ENCODE results near the gene LEPROT.
A peak's percentile ranks its signal among the peaks of the same experiment; 100 is the strongest.
"Not testable (repeated sequence)": the region's sequence is repeated elsewhere in the genome, so short reads cannot be mapped to it uniquely, and the experiment has no call there.

Gene LEPROT

DNA sequence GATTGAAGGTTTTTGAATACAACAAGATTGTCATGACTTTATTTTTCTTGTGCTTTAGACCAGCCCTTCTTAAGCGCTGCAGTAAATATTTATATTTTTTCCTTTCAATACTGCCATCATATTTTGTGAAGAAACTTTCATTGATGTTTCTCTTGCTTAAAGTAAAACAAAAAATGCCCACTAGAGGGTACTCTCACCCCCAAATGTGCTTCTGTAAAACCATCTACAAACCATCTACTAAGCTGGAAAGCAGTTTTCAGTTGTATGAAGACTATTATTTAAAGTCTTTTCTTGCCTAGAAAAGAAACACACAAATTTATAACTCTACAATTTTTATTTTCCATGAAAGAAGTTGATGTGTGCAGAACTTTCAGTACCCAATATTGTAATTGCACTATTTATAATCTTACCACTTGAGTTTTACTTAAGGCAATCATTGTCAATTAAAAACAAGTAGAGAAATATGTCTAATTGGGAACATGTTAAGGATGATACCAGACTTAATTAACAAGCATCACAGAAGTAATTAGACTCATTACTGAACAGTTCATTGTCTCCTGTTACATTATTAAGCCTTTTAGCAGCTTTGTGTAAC lies 10.7 kb downstream of the LEPROT start:
- in situ Hi-C loops (cut with MboI; ENCODE audit: low pct_unique_long_range_greater_than_20kb, low sequenced_read_pairs) = no loop called here
- DNase-seq = peak; percentile 57

- DNase-seq = no peak
- in situ Hi-C loops (cut with MboI; ENCODE audit: low pct_unique_long_range_greater_than_20kb, low sequenced_read_pairs) = no loop called here
These were observed 12.4 kb downstream of the LEPROT start for GRCh38 chr1:65432918-65433317.

- in situ Hi-C loops (cut with MboI; ENCODE audit: low pct_unique_long_range_greater_than_20kb, low sequenced_read_pairs) = no loop called here
These were observed 13.8 kb downstream of the LEPROT start for GRCh38 chr1:65434255-65434654.

GRCh38 chr1:65434760-65435159 lies 14.3 kb downstream of the LEPROT start:
- in situ Hi-C loops (cut with MboI; ENCODE audit: low pct_unique_long_range_greater_than_20kb, low sequenced_read_pairs) = no loop called here

More at GRCh38 chr1:65434255-65434654, 13.8 kb downstream of the LEPROT start:
- DNase-seq = no peak

DNA sequence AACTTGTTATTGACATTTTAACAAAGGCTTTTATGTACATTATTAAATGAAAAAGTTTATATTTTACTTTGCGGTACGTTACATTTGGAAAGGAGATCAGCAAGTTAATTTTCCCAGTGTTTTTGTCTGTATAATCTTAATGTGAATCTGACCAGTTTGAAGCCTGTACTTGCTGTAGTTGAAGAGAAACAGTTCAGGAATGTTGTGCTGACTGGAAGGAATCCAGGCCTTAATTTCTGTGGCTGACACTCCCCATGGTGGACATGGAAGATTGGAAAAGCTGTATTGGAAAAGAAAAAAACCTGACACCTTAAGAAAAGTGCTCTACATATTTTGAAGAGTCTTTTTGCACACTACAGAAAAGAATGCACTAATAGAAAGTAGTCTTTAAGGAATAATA lies 15.5 kb downstream of the LEPROT start:
- no peak for DNase-seq
- in situ Hi-C loops (cut with MboI; ENCODE audit: low pct_unique_long_range_greater_than_20kb, low sequenced_read_pairs) = no loop called here

More at GRCh38 chr1:65434760-65435159, 14.3 kb downstream of the LEPROT start:
- DNase-seq = no peak

DNA sequence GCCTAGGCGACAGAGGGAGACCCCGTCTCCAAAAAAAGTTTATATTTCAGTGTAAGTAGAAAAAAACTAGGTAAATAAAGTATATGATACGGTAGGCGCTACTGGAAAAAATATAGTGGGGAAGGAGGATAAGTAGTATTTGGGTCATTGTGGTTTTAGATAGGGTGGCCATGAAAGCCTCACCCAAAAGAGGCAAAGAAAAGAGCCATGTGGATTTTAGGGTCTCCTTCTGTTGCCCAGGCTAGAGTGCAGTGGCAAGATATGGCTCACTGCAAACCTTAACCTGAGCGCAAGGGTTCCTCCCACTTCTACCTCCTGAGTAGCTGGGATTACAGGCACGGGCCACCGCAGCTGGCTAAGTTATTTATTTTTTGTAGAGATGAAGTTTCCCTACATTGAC lies 17.1 kb downstream of the LEPROT start:
- in situ Hi-C loops (cut with MboI; ENCODE audit: low pct_unique_long_range_greater_than_20kb, low sequenced_read_pairs) = no loop called here

GRCh38 chr1:65440322-65440900 lies 19.9 kb downstream of the LEPROT start:
- in situ Hi-C loops (cut with MboI; ENCODE audit: low pct_unique_long_range_greater_than_20kb, low sequenced_read_pairs) = no loop called here
- peak; percentile 43 for DNase-seq

More for the DNA sequence above, 17.1 kb downstream of the LEPROT start:
- no peak for DNase-seq

DNA sequence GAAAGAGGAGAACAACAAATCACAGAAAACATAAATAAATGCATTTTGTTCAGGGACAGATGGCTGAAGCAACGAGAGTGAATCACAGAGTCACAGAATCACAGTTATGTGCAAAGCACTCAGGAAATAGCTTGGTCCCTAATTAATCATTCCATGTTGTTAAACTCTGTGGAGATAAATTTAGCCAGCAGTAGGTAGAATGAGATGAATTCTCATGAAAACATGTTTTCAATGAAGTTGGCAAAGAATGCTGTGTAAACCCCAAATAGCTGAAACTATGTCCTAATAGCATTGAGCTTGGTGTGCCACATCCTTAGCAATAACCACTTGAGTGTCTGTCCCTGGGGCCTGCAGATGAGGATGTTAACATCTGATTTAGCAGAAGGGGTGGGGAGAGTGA lies 20.4 kb downstream of the LEPROT start:
- DNase-seq = no peak
- in situ Hi-C loops (cut with MboI; ENCODE audit: low pct_unique_long_range_greater_than_20kb, low sequenced_read_pairs) = no loop called here

- in situ Hi-C loops (cut with MboI; ENCODE audit: low pct_unique_long_range_greater_than_20kb, low sequenced_read_pairs) = no loop called here
These were observed 21.0 kb downstream of the LEPROT start for GRCh38 chr1:65441464-65441863.

DNA sequence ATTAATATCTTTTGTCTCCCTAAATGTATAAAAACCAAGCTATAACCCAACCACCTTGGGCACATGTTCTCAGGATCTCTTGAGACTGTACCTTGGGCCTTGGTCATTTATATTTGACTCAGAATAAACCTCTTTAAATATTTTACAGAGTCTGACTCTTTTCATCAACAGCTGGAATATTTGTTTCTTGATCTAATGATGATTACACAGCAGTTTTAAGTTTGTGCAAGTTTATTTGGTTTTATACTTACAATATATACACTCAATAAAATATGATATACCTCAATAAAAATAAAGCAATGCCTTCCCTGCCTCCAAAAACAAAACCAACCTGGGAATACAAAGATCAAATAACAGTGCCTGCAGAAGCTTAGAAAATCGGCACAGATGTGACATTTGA lies 22.0 kb downstream of the LEPROT start:
- in situ Hi-C loops (cut with MboI; ENCODE audit: low pct_unique_long_range_greater_than_20kb, low sequenced_read_pairs) = no loop called here

More at GRCh38 chr1:65441464-65441863, 21.0 kb downstream of the LEPROT start:
- no peak for DNase-seq

DNA sequence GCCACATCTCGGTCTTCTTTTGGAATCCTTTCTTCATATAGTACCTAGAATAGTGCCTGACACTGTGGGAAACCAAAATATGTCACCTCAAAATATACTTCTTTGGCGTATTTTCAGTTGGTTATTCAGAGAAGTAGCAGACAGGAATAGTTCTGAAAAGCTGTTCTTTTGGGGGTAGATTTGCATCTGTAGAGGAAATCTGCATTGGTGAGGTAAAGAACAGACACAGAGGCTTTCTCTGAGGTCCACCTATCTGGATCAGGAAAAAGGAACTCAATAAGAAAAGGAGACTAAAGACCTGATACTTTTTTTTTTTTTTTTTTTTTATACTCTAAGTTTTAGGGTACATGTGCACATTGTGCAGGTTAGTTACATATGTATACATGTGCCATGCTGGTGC lies 23.2 kb downstream of the LEPROT start:
- DNase-seq = no peak
- in situ Hi-C loops (cut with MboI; ENCODE audit: low pct_unique_long_range_greater_than_20kb, low sequenced_read_pairs) = no loop called here

More for the DNA sequence above, 22.0 kb downstream of the LEPROT start:
- no peak for DNase-seq

GRCh38 chr1:65444128-65444640 lies 23.7 kb downstream of the LEPROT start:
- DNase-seq = no peak
- in situ Hi-C loops (cut with MboI; ENCODE audit: low pct_unique_long_range_greater_than_20kb, low sequenced_read_pairs) = no loop called here

- DNase-seq = no peak
- in situ Hi-C loops (cut with MboI; ENCODE audit: low pct_unique_long_range_greater_than_20kb, low sequenced_read_pairs) = no loop called here
These were observed 25.4 kb downstream of the LEPROT start for GRCh38 chr1:65445837-65446236.

GRCh38 chr1:65449214-65449823 lies 28.9 kb downstream of the LEPROT start:
- in situ Hi-C loops (cut with MboI; ENCODE audit: low pct_unique_long_range_greater_than_20kb, low sequenced_read_pairs) = no loop called here
- no peak for DNase-seq

- in situ Hi-C loops (cut with MboI; ENCODE audit: low pct_unique_long_range_greater_than_20kb, low sequenced_read_pairs); DNase-seq: not testable (repeated sequence)
These were observed 35.2 kb downstream of the LEPROT start for GRCh38 chr1:65455678-65456077.

GRCh38 chr1:65456481-65456880 lies 36.0 kb downstream of the LEPROT start:
- DNase-seq = no peak
- in situ Hi-C loops (cut with MboI; ENCODE audit: low pct_unique_long_range_greater_than_20kb, low sequenced_read_pairs) = no loop called here

DNA sequence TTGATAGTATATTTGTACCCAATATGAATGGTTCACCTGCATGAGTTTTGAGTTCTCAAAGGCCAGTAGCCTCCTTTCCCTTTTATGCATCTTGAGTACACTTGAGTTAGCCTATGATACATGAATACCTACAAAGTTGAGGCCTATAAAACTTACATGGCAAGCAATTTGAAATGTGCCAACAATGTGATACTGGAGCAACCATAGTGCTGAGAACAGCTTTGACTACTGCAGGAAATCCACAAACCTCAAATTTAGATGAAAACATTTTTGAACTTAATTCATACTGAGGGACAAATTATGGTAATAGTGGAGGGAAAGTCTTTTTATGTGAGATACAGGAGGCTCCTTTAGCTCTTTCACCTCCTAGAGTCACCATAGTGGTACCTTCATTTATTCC lies 37.4 kb downstream of the LEPROT start:
- DNase-seq = no peak

DNA sequence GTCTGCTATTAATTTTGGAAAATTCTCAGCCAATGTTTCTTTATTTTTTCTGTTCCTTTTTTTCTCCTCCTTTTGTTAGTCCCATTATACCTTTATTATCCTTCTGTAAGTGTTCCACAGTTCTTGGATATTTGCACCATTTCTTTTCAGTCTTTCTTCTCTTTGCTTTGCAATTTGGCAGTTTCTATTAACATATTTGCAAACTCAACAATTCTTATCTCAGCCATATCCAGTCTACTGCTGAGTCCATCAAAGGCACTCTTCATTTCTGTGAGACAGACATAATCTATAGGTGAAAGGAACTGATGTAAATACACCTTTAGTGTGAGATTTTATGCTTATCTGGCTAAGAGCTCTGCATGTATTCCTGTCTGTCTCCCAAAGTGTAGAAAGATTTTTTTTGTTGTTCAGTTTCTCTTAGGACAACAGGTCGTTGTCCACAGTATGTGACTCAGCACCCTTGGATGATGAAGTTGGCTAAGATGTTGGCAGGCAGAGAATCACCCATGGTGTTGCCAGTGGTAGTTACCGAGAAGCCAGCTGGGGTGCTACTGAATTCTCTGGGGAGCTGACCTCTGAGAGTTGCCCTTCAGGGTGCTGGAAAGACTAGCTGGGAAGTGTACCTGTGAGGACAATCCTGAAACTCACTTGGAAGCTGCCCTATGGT lies 38.4 kb downstream of the LEPROT start:
- DNase-seq = no peak
- in situ Hi-C loops (cut with MboI; ENCODE audit: low pct_unique_long_range_greater_than_20kb, low sequenced_read_pairs) = no loop called here

More for the DNA sequence above, 37.4 kb downstream of the LEPROT start:
- in situ Hi-C loops (cut with MboI; ENCODE audit: low pct_unique_long_range_greater_than_20kb, low sequenced_read_pairs) = no loop called here

DNA sequence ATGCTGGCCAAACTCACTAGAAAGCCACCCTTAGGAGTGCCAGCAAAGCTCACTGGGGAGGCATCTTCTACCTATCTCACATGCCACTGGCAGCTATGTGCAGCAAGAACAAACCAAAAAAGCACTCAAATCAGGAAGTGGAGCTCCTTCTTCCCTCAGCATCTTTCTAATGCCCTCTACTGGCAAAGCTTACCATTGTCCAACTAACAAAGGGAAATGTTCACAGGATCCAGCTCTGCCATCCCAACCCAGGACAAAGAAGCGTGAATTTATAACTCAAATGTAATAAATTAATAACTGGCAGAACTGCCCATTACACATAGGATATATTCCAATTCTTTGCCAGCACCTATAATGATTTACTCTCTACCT lies 38.9 kb downstream of the LEPROT start:
- in situ Hi-C loops (cut with MboI; ENCODE audit: low pct_unique_long_range_greater_than_20kb, low sequenced_read_pairs) = no loop called here
- peak; percentile 69 for DNase-seq

GRCh38 chr1:65465837-65466236 lies 45.4 kb downstream of the LEPROT start:
- in situ Hi-C loops (cut with MboI; ENCODE audit: low pct_unique_long_range_greater_than_20kb, low sequenced_read_pairs); DNase-seq: not testable (repeated sequence)

Measured in KBM-7 (cell line).